H1 (cell line): ENCODE data around the gene DPF3. TPM values are rescaled to one million over a fixed set of nuclear protein-coding genes. Genes with fewer than 3 reads are reported as not detected.
A peak's percentile ranks its signal among the peaks of the same experiment; 100 is the strongest.

ENCODE experiments used
- ASH2L ChIP-seq: fragments of 200-600, 300-600 bp; sonication (generic); IDR thresholded peaks from one replicate; pipeline ENCODE4 v1.7.1; 2017; ENCODE audit warnings: low read length
- BACH1 ChIP-seq: IDR thresholded peaks from 2 replicates; pipeline ENCODE4 v1.6.1; 2012; ENCODE audit warnings: low read length, improper control_type of control experiment
- CBX8 ChIP-seq: fragments of 300-800, 300-1000 bp; sonication (generic); IDR thresholded peaks from 2 replicates; pipeline ENCODE4 v1.7.1; 2016; ENCODE audit warnings: low read depth, low read length, borderline replicate concordance
- CEBPB ChIP-seq: IDR thresholded peaks from 2 replicates; pipeline ENCODE4 v1.6.1; 2012; ENCODE audit warnings: low read depth, low read length
- EZH2 ChIP-seq: fragments of 200-600 bp; sonication (generic); IDR thresholded peaks from 2 replicates; pipeline ENCODE4 v1.7.1; 2012; ENCODE audit warnings: low read depth, mild to moderate bottlenecking, moderate library complexity, low read length, inconsistent platforms; ENCODE audit not compliant: severe bottlenecking
- JUN ChIP-seq: IDR thresholded peaks from 2 replicates; pipeline ENCODE4 v1.6.1; 2011; ENCODE audit warnings: low read depth, mild to moderate bottlenecking, improper control_type of control experiment, low read length
- NRF1 ChIP-seq: IDR thresholded peaks from 2 replicates; pipeline ENCODE4 v1.6.1; 2011; ENCODE audit warnings: mild to moderate bottlenecking, low read depth, low read length, improper control_type of control experiment
- POLR2AphosphoS5 ChIP-seq: IDR thresholded peaks from 2 replicates; pipeline ENCODE4 v1.6.1; 2011; ENCODE audit warnings: low read depth, low read length
- RFX5 ChIP-seq: IDR thresholded peaks from 2 replicates; pipeline ENCODE4 v1.6.1; 2011; ENCODE audit warnings: low read depth, low read length, improper control_type of control experiment, borderline replicate concordance
- SIRT6 ChIP-seq: IDR thresholded peaks from one replicate; pipeline ENCODE4 v1.7.1; 2012; ENCODE audit warnings: low read length, inconsistent platforms
- TAF7 ChIP-seq: optimal IDR thresholded peaks from 2 replicates; pipeline ENCODE3; 2011; ENCODE audit warnings: low read depth, mild to moderate bottlenecking, inconsistent platforms, low read length, moderate library complexity, borderline replicate concordance
- TBP ChIP-seq: IDR thresholded peaks from 2 replicates; pipeline ENCODE4 v1.6.1; 2011; ENCODE audit warnings: low read depth, low read length, improper control_type of control experiment
- TEAD4 ChIP-seq: IDR thresholded peaks from 2 replicates; pipeline ENCODE4 v1.6.1; 2012; ENCODE audit warnings: low read depth, low read length, inconsistent platforms, mixed read lengths
- polyA plus RNA-seq, 7 experiments: library from polyadenylated mRNA; depleted of rRNA in 3 of 7; stranded (reverse) in 5 of 7; unstranded in 2 of 7; fragments of >200 nt in 5 of 7; fragments of 200-250 nt in 2 of 7; gene quantifications; 1 replicate in 5 of 7; 2 replicates in 1 of 7; 4 replicates in 1 of 7; pipeline versions ENCODE4 v1.2.1 to v1.2.3, GENCODE V29; 2011 to 2013; ENCODE audit warnings: missing spikeins in 2 of 7, mixed read lengths in 2 of 7
- total RNA-seq: library from RNA; stranded (reverse); fragmentation: NEBNext Ultra II Directional; extraction: Animal tissue kit (Norgen Biotek cat#: 25700); gene quantifications from 2 replicates; pipeline ENCODE4 v1.2.1, GENCODE V29; 2021

DPF3 gene
- total and polyA plus RNA-seq, 2 of the 8 experiments (the other 6 are each of a cell fraction or from before 2014, with no cell fraction given), result 0.19 TPM; not detected in 1

- TF ChIP-seq POLR2AphosphoS5 (peak; percentile 56), TBP (peak; percentile 71; the same call in 1 of the 2 replicates), TAF7 (no peak), EZH2 (no peak), SIRT6 (no peak), RFX5 (no peak), CBX8 (no peak), TEAD4 (no peak), BACH1 (no peak), ASH2L (peak; percentile 80), NRF1 (no peak), JUN (no peak), CEBPB (no peak)
Observed at GRCh38 chr14:72926292-72927028, 32.6 kb upstream of the DPF3 start, which contains the start of gene DCAF4 (continued).
